CD4-positive, alpha-beta T cell (primary cell): ENCODE results near the gene HDAC10. TPM values are rescaled to one million over a fixed set of nuclear protein-coding genes. Genes with fewer than 3 reads are reported as not detected.

Experiments
- ATAC-seq: fragments of 200-7000 bp; cut with Tn5 transposase; one replicate; pipeline ENCODE4 v1.10.0; 2022; ENCODE audit warnings: mild to moderate bottlenecking; ENCODE audit not compliant: poor library complexity
- CTCF ChIA-PET: fragments of 350-600 bp; sonication (Branson Sonifier 250); formaldehyde crosslinking; loops from one replicate; lab custom pipeline; 2021; ENCODE audit warnings: antibody characterized with exemption, inconsistent platforms; lab: Charles Lee
- POLR2A ChIA-PET: fragments of 350-600 bp; sonication (Branson Sonifier 250); formaldehyde crosslinking; loops from one replicate; lab custom pipeline; 2021; ENCODE audit warnings: antibody characterized with exemption, inconsistent platforms; lab: Charles Lee
- DNase-seq, 14 experiments: peaks; one replicate each; pipeline ENCODE4 v3.0.0-alpha.2; 2013 to 2020; ENCODE audit warnings: mixed read lengths in 2 of 14
- H3K27ac ChIP-seq, 2 donors: one replicate each; pipeline versions ENCODE4 v1.5.1 to v1.7.0; 2013; ENCODE audit warnings: low read length in 2 of 2, low read depth in 1 of 2, mild to moderate bottlenecking in 1 of 2
- H3K27me3 ChIP-seq, 2 experiments: 1 replicate in 1 of 2; 2 replicates in 1 of 2; pipeline versions ENCODE4 v1.6.1 to v1.7.0; 2013; ENCODE audit warnings: low read length in 2 of 2, control low read depth in 1 of 2, mild to moderate bottlenecking in 1 of 2, moderate library complexity in 1 of 2; ENCODE audit not compliant: insufficient read depth in 2 of 2, control insufficient read depth in 1 of 2
- H3K36me3 ChIP-seq: one replicate; pipeline ENCODE4 v1.6.1; 2013; ENCODE audit warnings: low read length, control low read depth; ENCODE audit not compliant: insufficient read depth
- H3K4me1 ChIP-seq: one replicate; pipeline ENCODE4 v1.6.1; 2013; ENCODE audit warnings: low read length, control low read depth; ENCODE audit not compliant: insufficient read depth
- H3K4me3 ChIP-seq: one replicate; pipeline ENCODE4 v1.5.1; 2013; ENCODE audit warnings: mild to moderate bottlenecking, low read length, moderate library complexity
- H3K9me3 ChIP-seq, 2 experiments: 1 replicate in 1 of 2; 2 replicates in 1 of 2; pipeline versions ENCODE4 v1.6.1 to v1.7.0; 2013; ENCODE audit warnings: low read length in 2 of 2, mild to moderate bottlenecking in 2 of 2, control low read depth in 1 of 2, moderate library complexity in 1 of 2; ENCODE audit not compliant: control insufficient read depth in 1 of 2, insufficient read depth in 1 of 2
- H3K27ac Mint-ChIP-seq: one replicate; pipeline ENCODE4 v1.8.0; 2020; ENCODE audit warnings: mixed read lengths
- H3K27me3 Mint-ChIP-seq: one replicate; pipeline ENCODE4 v1.8.0; 2021; ENCODE audit warnings: mixed read lengths
- H3K36me3 Mint-ChIP-seq: one replicate; pipeline ENCODE4 v1.8.0; 2021; ENCODE audit warnings: low read depth, mixed read lengths
- H3K4me1 Mint-ChIP-seq: one replicate; pipeline ENCODE4 v1.8.0; 2021; ENCODE audit warnings: low read depth, mixed read lengths
- H3K4me3 Mint-ChIP-seq: one replicate; pipeline ENCODE4 v1.8.0; 2020; ENCODE audit warnings: mild to moderate bottlenecking, mixed read lengths
- H3K9me3 Mint-ChIP-seq: one replicate; pipeline ENCODE4 v1.8.0; 2020; ENCODE audit warnings: mixed read lengths
- intact Hi-C, 2 experiments: fragments of 100-400 bp; cut with DNase I in 1 of 2; cut with micrococcal nuclease in 1 of 2; formaldehyde crosslinking; loops; one replicate each; pipeline versions ENCODE4 v1.15.1 to v1.9.0; 2023 to 2025; cut with DNase I, micrococcal nuclease
- total RNA-seq, 174 experiments: library from RNA in 2 of 174; stranded (reverse) in 2 of 174; gene quantifications; one replicate each; pipeline ENCODE4 v1.2.3 and lab custom pipeline; 2021 to 2026
- TF ChIP-seq, protein P1 (sequence below): fragments of 200-600 bp; IDR thresholded peaks from one replicate; pipeline ENCODE4 v1.8.0; 2022; ENCODE audit warnings: antibody characterized with exemption, mild to moderate bottlenecking

HDAC10 gene
- total RNA-seq, 2 experiments from 2014 or later: 87.3 to 88.7 TPM

DNA sequence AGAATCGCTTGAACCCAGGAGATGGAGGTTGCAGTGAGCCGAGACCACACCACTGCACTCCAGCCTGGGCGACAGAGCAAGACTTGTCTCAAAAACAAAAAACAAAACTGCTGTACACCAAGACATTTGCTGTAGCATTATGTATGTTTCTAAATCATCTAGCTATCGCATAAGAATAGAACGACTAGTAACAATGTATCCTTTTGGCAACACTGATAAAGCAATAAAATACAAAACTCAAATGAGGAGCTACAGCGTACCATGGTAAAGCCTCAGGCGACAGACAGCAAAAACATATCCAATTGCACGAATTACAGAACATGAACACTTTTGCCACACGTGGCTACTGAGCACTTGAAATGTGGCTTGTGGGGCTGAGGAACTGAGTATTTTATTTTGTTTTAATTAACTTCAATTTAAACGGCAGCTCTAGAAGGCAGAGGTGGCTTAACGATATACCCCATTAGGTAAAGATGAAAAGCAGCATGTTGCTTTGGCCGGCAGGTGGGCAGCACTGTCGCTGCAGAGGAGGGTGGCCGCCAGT lies 8.6 kb downstream of the HDAC10 start:
- H3K9me3 Mint-ChIP-seq: no peaks in the 10 kb centered on the region
- Histone ChIP-seq H3K27me3 (no peaks in the 10 kb centered on the region), H3K4me1 (peaks cover 72% of the 10 kb centered on the region), H3K9me3 (no peaks in the 10 kb centered on the region), H3K36me3 (peaks cover 35% of the 10 kb centered on the region), H3K4me3 (peak overlapping the region; percentile 100), H3K27ac (no peak overlapping the region)
- H3K36me3 Mint-ChIP-seq: peaks cover 48% of the 10 kb centered on the region
- no peaks in the 10 kb centered on the region for H3K27me3 Mint-ChIP-seq
- peak overlapping the region; percentile 99 for H3K4me3 Mint-ChIP-seq
- ATAC-seq (no peak), DNase-seq (no peak)
- H3K4me1 Mint-ChIP-seq: peaks cover 41% of the 10 kb centered on the region
- ChIA-PET CTCF (interaction anchor here (1.1 to 2.0 kb wide), 4 partner anchors 25 to 283 kb away, joined by 3 to 9 read pairs (median 4); partner anchors contain the start of gene SCO2), POLR2A (interaction anchor here (1.0 to 3.8 kb wide), 4 partner anchors 9 to 379 kb away, joined by 3 to 14 read pairs (median 4); partner anchors contain the start of genes HDAC10 and SCO2)
- intact Hi-C loops: loop anchor here in 1 of 2 experiments (5.0 kb wide), 1 partner anchor 55 kb away; the partner anchor contains the start of gene TRABD
- TF ChIP-seq, protein P1, sequence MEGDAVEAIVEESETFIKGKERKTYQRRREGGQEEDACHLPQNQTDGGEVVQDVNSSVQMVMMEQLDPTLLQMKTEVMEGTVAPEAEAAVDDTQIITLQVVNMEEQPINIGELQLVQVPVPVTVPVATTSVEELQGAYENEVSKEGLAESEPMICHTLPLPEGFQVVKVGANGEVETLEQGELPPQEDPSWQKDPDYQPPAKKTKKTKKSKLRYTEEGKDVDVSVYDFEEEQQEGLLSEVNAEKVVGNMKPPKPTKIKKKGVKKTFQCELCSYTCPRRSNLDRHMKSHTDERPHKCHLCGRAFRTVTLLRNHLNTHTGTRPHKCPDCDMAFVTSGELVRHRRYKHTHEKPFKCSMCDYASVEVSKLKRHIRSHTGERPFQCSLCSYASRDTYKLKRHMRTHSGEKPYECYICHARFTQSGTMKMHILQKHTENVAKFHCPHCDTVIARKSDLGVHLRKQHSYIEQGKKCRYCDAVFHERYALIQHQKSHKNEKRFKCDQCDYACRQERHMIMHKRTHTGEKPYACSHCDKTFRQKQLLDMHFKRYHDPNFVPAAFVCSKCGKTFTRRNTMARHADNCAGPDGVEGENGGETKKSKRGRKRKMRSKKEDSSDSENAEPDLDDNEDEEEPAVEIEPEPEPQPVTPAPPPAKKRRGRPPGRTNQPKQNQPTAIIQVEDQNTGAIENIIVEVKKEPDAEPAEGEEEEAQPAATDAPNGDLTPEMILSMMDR: no peak
- H3K27ac Mint-ChIP-seq: peak overlapping the region; percentile 63

DNA sequence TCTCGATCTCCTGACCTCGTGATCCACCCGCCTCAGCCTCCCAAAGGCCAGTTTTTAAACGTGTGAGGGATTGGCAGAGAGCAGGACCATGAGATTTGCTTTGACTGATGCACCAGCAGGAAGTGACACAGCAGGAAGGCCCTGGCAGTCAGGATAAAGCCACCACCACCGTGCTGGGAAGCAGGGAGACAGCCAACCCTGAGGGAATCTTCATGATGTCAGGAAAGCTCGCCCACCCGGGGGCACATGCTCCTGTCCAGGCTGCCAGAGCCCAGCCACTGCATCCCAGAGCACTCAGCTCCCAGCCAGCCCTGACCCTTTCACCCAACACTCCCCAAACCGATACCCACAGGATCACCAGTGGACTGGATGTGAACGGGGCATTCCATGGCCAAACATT lies 12.3 kb downstream of the HDAC10 start:
- Mint-ChIP-seq H3K4me3 (no peak overlapping the region), H3K27ac (no peak overlapping the region), H3K27me3 (no peaks in the 10 kb centered on the region), H3K4me1 (peaks cover 31% of the 10 kb centered on the region), H3K9me3 (no peaks in the 10 kb centered on the region), H3K36me3 (peaks cover 50% of the 10 kb centered on the region)
- ATAC-seq: no peak
- TF ChIP-seq, protein P1: no peak
- no peak overlapping the region for H3K27ac ChIP-seq
- peaks cover 46% of the 10 kb centered on the region for H3K4me1 ChIP-seq
- H3K4me3 ChIP-seq: no peak overlapping the region
- CTCF ChIA-PET: no interaction called here
- DNase-seq: no peak
- H3K36me3 ChIP-seq: peaks cover 33% of the 10 kb centered on the region
- H3K9me3 ChIP-seq: no peaks in the 10 kb centered on the region
- intact Hi-C loops: no loop called here
- POLR2A ChIA-PET: no interaction called here
- no peaks in the 10 kb centered on the region for H3K27me3 ChIP-seq

DNA sequence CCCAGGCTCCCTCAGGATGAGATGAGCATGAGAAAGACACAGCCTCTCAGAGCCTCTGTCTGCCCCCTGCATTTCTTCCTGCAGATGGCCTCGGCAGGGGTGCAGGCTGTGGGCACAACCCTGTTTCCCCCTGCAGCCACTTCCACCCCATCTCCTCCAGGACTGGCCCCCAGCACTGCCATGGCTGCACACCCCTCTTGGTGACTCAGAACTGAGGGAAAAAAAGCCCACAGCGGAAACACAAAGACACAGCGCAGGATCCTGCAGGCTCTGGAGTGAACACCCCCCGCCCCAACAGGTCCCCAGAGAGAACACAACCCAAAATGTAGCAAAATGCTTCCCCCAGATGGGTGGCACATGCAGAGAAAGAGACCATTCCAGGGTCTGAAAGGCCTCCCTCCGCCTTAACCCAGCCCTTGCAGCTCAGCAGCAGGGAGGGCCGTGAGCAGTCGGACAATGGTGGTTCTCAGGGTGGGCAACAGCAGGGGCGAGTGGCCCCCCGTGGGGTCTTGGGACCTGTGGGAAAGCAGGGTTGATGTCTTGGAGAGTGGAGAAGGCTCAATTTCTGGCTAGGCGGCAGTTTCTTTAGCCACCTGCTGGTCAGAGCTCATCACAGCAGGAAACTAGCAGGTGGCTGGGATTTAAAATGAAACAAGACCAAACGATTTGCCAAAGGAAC lies 14.2 kb downstream of the HDAC10 start:
- Mint-ChIP-seq H3K9me3 (no peaks in the 10 kb centered on the region), H3K27ac (no peak overlapping the region), H3K27me3 (no peaks in the 10 kb centered on the region), H3K4me3 (no peak overlapping the region), H3K36me3 (peaks cover 61% of the 10 kb centered on the region), H3K4me1 (peaks cover 17% of the 10 kb centered on the region)
- no peak overlapping the region for H3K27ac ChIP-seq
- intact Hi-C loops: no loop called here
- CTCF ChIA-PET: no interaction called here
- H3K36me3 ChIP-seq: peaks cover 39% of the 10 kb centered on the region
- peaks cover 27% of the 10 kb centered on the region for H3K4me1 ChIP-seq
- DNase-seq (peak in 1 of 14 experiments; percentile 30), ATAC-seq (peak; percentile 27)
- POLR2A ChIA-PET: interaction anchor here (0.6 kb wide), 1 partner anchor 95 kb away, joined by 6 read pairs; no protein-coding TSS in a partner anchor
- H3K27me3 ChIP-seq: no peaks in the 10 kb centered on the region
- TF ChIP-seq, protein P1: no peak
- no peaks in the 10 kb centered on the region for H3K9me3 ChIP-seq
- no peak overlapping the region for H3K4me3 ChIP-seq
